ENCODE results near the gene TRPM7. TPM values are rescaled to one million over a fixed set of nuclear protein-coding genes. Genes with fewer than 3 reads are reported as not detected.

Gene TRPM7
- total RNA-seq, 1 experiment from 2014 or later, result 35.5 TPM

GRCh38 chr15:50687302-50687902 lies 805 bp upstream of the TRPM7 start:
- BruUV-seq (replicated peaks), result TSS peak; percentile 88

GRCh38 chr15:50685976-50686468 lies 575 bp downstream of the TRPM7 start:
- Mint-ChIP-seq H3K27ac (ENCODE audit: low read depth, unreplicated experiment) (peak overlapping the region; percentile 89), H3K36me3 (ENCODE audit: insufficient read depth, unreplicated experiment) (peaks cover 42% of the 10 kb centered on the region), H3K4me1 (ENCODE audit: insufficient read depth, unreplicated experiment) (peaks cover 15% of the 10 kb centered on the region), H3K4me3 (ENCODE audit: unreplicated experiment) (peak overlapping the region; percentile 98), H3K9me3 (ENCODE audit: unreplicated experiment) (no peaks in the 10 kb centered on the region), H3K27me3 (ENCODE audit: insufficient read depth, unreplicated experiment) (no peaks in the 10 kb centered on the region)
- intact Hi-C loops (cut with micrococcal nuclease), result loop anchor here (2.0 kb wide), 1 partner anchor 79 kb away; the partner anchor contains the start of gene SPPL2A
- no TSS peak for BruUV-seq (replicated peaks)
- TF ChIP-seq, protein P1, sequence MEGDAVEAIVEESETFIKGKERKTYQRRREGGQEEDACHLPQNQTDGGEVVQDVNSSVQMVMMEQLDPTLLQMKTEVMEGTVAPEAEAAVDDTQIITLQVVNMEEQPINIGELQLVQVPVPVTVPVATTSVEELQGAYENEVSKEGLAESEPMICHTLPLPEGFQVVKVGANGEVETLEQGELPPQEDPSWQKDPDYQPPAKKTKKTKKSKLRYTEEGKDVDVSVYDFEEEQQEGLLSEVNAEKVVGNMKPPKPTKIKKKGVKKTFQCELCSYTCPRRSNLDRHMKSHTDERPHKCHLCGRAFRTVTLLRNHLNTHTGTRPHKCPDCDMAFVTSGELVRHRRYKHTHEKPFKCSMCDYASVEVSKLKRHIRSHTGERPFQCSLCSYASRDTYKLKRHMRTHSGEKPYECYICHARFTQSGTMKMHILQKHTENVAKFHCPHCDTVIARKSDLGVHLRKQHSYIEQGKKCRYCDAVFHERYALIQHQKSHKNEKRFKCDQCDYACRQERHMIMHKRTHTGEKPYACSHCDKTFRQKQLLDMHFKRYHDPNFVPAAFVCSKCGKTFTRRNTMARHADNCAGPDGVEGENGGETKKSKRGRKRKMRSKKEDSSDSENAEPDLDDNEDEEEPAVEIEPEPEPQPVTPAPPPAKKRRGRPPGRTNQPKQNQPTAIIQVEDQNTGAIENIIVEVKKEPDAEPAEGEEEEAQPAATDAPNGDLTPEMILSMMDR (IDR thresholded peaks at IDR 0.05; ENCODE audit: unreplicated experiment), result no peak
- ChIA-PET CTCF (interaction anchor here (0.6 to 1.7 kb wide), 4 partner anchors 182 to 199 kb away, joined by 3 to 5 read pairs (median 4); no protein-coding TSS in a partner anchor), POLR2A (interaction anchor here (0.6 to 4.1 kb wide), 26 partner anchors 10 to 437 kb away, joined by 3 to 38 read pairs (median 4); partner anchors contain the start of genes AP4E1 and SPPL2A)
- DNase-seq (ENCODE audit: unreplicated experiment), result peak; percentile 54

More at GRCh38 chr15:50687302-50687902, 805 bp upstream of the TRPM7 start:
- Mint-ChIP-seq H3K36me3 (ENCODE audit: insufficient read depth, unreplicated experiment) (peaks cover 28% of the 10 kb centered on the region), H3K27me3 (ENCODE audit: insufficient read depth, unreplicated experiment) (no peaks in the 10 kb centered on the region), H3K9me3 (ENCODE audit: unreplicated experiment) (no peaks in the 10 kb centered on the region), H3K4me1 (ENCODE audit: insufficient read depth, unreplicated experiment) (peaks cover 11% of the 10 kb centered on the region), H3K27ac (ENCODE audit: low read depth, unreplicated experiment) (peak overlapping the region; percentile 89), H3K4me3 (ENCODE audit: unreplicated experiment) (peak overlapping the region; percentile 98)
- no peak for DNase-seq (ENCODE audit: unreplicated experiment)
- TF ChIP-seq, protein P1 (IDR thresholded peaks at IDR 0.05; ENCODE audit: unreplicated experiment), result no peak
- POLR2A ChIA-PET, result interaction anchor here (0.6 to 4.1 kb wide), 17 partner anchors 11 to 222 kb away, joined by 3 to 38 read pairs (median 7); partner anchors contain the start of genes AP4E1 and SPPL2A
- CTCF ChIA-PET, result interaction anchor here (0.9 to 1.7 kb wide), 2 partner anchors 27 to 192 kb away, joined by 3 to 5 read pairs; no protein-coding TSS in a partner anchor
- intact Hi-C loops (cut with micrococcal nuclease), result loop anchor here (2.0 kb wide), 1 partner anchor 77 kb away; the partner anchor contains the start of gene SPPL2A

DNA sequence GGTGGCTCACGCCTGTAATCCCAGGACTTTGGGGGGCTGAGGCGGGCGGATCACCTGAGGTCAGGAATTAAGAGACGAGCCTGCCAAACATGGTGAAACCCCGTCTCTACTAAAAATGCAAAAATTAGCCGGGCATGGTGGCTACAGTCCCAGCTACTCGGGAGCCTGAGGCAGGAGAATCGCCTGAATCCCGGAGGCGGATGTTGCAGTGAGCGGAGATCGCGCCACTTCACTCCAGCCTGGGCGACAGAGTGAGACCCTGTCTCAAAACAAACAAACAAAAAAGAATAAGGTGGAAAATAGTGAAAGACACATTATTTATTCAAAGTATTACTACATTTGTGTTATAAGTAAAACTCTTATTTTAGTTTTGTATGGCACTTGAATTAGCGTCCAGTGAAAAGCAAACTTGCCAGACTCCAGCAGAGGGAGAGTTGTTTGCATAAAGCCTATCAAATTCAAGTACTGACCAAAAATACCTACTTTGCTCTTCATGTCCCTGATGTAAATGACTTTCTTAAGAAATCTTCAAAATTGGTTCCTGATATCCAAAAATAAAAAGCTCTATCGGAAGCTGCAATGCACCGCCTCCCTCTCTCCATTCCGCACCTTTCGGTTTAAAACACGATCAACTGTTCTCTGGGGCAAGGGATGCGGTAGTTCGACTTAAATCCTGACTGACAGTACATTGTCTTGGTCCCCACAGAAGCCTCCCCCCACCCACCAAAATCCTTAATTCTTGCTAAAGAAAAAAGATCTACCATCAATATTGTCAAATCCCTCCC lies 1.2 kb downstream of the TRPM7 start:
- POLR2A ChIA-PET, result interaction anchor here (0.6 to 4.1 kb wide), 23 partner anchors 9 to 224 kb away, joined by 3 to 38 read pairs (median 5); partner anchors contain the start of genes AP4E1 and SPPL2A
- intact Hi-C loops (cut with micrococcal nuclease), result no loop called here
- H3K27ac Mint-ChIP-seq (ENCODE audit: low read depth, unreplicated experiment), result peak overlapping the region; percentile 89
- no peaks in the 10 kb centered on the region for H3K9me3 Mint-ChIP-seq (ENCODE audit: unreplicated experiment)
- TSS peak; percentile 59 for BruUV-seq (replicated peaks)
- H3K36me3 Mint-ChIP-seq (ENCODE audit: insufficient read depth, unreplicated experiment), result peaks cover 45% of the 10 kb centered on the region
- peak; percentile 3 for DNase-seq (ENCODE audit: unreplicated experiment)
- CTCF ChIA-PET, result interaction anchor here (1.0 to 1.7 kb wide), 7 partner anchors 10 to 224 kb away, joined by 3 to 6 read pairs (median 4); no protein-coding TSS in a partner anchor
- peak overlapping the region; percentile 98 for H3K4me3 Mint-ChIP-seq (ENCODE audit: unreplicated experiment)
- H3K27me3 Mint-ChIP-seq (ENCODE audit: insufficient read depth, unreplicated experiment), result no peaks in the 10 kb centered on the region
- TF ChIP-seq, protein P1 (IDR thresholded peaks at IDR 0.05; ENCODE audit: unreplicated experiment), result no peak
- H3K4me1 Mint-ChIP-seq (ENCODE audit: insufficient read depth, unreplicated experiment), result peaks cover 16% of the 10 kb centered on the region

Data from MCF 10A (cell line).